GM12864 (cell line): ENCODE measurements around the gene CDKN1A.

ENCODE experiments used
- DNase-seq: peaks from one replicate; pipeline ENCODE4 v3.0.0-alpha.2; 2011; ENCODE audit warnings: low read depth
- H3K4me3 ChIP-seq: 2 replicates; pipeline ENCODE4 v1.5.1; 2011; ENCODE audit warnings: mild to moderate bottlenecking, low read depth, low read length, control low read depth
- TF ChIP-seq, protein P1 (sequence below): IDR thresholded peaks from 2 replicates; pipeline ENCODE4 v1.5.1; 2011; ENCODE audit warnings: low read depth, mild to moderate bottlenecking, moderate library complexity, low read length, control low read depth, inconsistent platforms; ENCODE audit errors: missing control alignments

The CDKN1A gene

DNA sequence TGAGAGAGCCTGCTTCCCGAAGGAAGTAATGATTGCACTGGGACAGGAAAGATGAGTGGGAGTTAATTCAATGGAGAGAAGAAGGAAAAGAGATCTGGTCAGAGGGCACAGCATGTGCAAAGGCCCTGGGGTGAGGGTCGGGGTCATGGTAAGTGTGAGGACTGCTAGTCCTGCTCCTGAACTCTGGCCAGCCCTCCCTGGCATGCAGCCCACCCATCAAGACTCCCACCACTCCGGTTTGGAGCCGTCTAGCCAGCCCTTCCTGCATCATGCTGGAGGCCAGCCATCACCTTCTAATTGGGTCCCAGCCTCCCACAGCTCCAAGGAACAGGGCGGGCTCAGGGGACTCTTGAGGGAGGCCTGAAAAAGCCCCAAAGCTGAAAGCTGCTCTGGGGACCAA, 42.2 kb upstream of the CDKN1A start:
- DNase-seq, result no peak
- TF ChIP-seq, protein P1, sequence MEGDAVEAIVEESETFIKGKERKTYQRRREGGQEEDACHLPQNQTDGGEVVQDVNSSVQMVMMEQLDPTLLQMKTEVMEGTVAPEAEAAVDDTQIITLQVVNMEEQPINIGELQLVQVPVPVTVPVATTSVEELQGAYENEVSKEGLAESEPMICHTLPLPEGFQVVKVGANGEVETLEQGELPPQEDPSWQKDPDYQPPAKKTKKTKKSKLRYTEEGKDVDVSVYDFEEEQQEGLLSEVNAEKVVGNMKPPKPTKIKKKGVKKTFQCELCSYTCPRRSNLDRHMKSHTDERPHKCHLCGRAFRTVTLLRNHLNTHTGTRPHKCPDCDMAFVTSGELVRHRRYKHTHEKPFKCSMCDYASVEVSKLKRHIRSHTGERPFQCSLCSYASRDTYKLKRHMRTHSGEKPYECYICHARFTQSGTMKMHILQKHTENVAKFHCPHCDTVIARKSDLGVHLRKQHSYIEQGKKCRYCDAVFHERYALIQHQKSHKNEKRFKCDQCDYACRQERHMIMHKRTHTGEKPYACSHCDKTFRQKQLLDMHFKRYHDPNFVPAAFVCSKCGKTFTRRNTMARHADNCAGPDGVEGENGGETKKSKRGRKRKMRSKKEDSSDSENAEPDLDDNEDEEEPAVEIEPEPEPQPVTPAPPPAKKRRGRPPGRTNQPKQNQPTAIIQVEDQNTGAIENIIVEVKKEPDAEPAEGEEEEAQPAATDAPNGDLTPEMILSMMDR, result no peak
- H3K4me3 ChIP-seq, result no peak overlapping the region

DNA sequence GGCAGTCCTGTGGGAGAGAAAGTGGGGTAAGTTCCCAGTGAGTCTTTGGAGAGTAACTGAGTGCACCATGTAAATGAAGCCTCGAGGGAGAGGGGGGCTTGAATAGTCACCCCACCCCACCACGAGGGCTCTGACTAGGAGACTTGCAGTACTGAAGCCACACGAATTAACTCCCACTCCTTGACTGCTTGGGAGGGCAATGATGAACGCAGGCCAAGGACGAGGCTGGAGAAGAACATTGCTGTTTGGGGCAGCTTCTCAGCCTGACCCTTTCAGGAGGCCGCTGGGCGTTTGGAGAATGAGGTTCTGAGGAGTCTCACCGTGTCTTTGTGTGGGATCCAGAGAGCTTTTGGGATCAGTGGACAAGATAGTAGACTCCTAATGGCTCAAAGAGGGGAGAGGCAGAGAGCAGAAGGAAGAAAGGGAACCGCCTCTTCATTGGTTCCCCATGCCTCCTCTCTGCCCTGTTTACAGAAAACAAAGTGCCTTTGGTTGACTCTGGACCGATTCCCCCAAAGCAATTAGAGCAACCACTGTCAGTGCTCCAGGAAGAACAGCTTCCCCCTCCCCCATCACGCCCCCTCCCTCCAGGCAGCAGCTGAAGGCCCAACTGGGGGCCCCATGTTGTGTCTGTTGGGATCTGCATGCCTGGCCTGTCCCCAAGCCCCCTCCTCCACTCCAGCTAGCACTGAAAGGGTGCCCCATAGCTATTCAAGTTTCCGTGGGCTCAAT, 41.7 kb upstream of the CDKN1A start:
- H3K4me3 ChIP-seq, result no peak overlapping the region
- no peak for DNase-seq
- TF ChIP-seq, protein P1, result no peak

- TF ChIP-seq, protein P1, result no peak
- no peak for DNase-seq
- no peak overlapping the region for H3K4me3 ChIP-seq
Measured at GRCh38 chr6:36638579-36638978, 39.9 kb upstream of the CDKN1A start.

DNA sequence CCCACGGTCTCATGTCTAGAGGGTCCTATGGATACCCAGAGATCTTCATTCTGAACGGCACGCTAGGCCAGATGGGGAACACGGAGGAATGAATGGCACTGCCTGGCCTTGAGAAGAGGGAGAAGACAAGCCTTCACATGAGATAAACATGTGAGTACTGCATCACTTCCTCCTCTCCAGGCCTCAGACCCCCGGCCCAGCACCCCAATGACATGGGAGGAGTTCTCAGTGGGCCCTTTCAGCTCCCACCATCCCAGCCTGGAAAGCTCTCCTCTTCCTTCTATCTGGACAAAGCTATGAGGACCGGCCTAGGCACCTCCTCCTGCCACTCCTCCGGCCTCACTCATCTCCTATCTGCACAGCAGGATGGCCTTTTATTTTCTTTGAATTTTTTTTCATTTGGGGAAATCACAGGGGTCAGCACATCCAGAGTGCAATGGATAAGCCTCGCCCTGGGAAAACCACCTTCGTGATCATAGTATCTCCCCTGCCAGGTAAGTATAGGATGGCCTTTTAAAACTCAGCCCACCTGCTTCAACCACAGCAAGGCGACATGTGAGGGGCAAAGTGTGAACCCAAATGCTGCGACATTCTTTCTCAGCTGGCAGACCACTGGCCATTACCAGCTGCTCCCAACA, 39.2 kb upstream of the CDKN1A start:
- DNase-seq, result no peak

GRCh38 chr6:36641543-36641942, 37.0 kb upstream of the CDKN1A start:
- H3K4me3 ChIP-seq, result no peak overlapping the region
- TF ChIP-seq, protein P1, result no peak
- no peak for DNase-seq

More for the DNA sequence above, 39.2 kb upstream of the CDKN1A start:
- TF ChIP-seq, protein P1, result no peak
- no peak overlapping the region for H3K4me3 ChIP-seq

DNA sequence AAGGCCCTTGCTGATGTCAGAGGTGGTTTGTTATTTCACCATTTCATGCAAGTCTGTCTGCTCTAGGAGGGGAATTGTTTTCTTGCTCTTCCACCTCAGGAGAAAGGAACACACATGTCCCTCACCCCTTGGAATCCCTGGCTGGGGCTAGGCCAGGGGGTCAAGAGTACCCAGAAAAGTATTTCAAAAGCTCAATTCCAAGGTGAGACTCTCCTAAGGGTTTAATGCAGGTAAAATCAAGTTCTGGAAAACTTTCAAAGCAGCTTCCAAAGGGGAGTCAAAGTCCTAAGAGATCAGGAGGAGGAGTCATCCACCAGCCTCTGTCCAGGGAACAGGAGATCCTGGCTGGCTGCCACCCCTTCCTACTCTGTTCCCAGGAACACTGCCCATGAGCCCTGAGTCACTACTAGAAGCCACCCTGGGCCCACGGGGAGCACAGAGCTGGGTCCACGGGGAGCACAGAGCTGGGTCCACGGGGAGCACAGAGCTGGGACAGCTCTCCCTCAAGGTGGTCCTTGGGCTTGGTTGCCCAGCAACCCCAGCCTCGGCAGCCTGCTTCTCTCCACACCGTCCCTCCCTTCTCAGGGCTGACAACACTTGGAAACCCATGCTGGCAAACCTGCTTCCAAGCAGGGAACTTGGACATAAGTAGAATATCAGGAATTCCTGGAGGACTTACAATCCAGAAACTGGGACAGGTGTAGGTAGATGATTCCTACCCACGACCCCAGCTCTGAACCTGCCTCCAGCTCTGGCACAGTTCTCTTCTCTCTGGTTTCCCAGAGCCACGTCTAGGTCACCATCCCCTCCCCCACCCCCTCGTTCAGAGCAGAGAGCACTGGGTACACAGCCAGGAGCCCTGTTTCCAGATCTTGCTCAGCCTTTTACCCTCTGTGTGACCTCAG, 35.3 kb upstream of the CDKN1A start:
- TF ChIP-seq, protein P1, result no peak
- DNase-seq, result no peak
- no peak overlapping the region for H3K4me3 ChIP-seq
